MG63 (cell line): ENCODE results near the gene MRPL12. TPM values are rescaled to one million over a fixed set of nuclear protein-coding genes. Genes with fewer than 3 reads are reported as not detected.

Experiments
- DNase-seq: peaks from one replicate; pipeline ENCODE4 v3.0.0-alpha.2; 2020
- H3K27me3 ChIP-seq: fragments of 250-450 bp; sonication (Bioruptor Pico); 2 replicates; pipeline ENCODE4 v1.5.1; 2020; ENCODE audit warnings: mild to moderate bottlenecking, moderate library complexity
- H3K36me3 ChIP-seq: fragments of 250-450 bp; sonication (Bioruptor Pico); 2 replicates; pipeline ENCODE4 v1.5.1; 2020; ENCODE audit warnings: mild to moderate bottlenecking, moderate library complexity
- H3K4me3 ChIP-seq: fragments of 250-450 bp; sonication (Bioruptor Pico); 2 replicates; pipeline ENCODE4 v1.5.1; 2020; ENCODE audit warnings: mild to moderate bottlenecking, moderate library complexity
- H3K9me3 ChIP-seq: fragments of 250-450 bp; sonication (Bioruptor Pico); 2 replicates; pipeline ENCODE4 v1.5.1; 2020; ENCODE audit warnings: mild to moderate bottlenecking, moderate library complexity
- total RNA-seq: library from RNA; depleted of rRNA; stranded (reverse); fragments of >200 nt; shearing (Covaris generic); gene quantifications from 2 replicates; pipeline ENCODE4 v1.2.3, GENCODE V29; 2014; ENCODE audit warnings: low replicate concordance

Gene MRPL12
- total RNA-seq, 1 experiment from 2014 or later: 225 TPM

DNA sequence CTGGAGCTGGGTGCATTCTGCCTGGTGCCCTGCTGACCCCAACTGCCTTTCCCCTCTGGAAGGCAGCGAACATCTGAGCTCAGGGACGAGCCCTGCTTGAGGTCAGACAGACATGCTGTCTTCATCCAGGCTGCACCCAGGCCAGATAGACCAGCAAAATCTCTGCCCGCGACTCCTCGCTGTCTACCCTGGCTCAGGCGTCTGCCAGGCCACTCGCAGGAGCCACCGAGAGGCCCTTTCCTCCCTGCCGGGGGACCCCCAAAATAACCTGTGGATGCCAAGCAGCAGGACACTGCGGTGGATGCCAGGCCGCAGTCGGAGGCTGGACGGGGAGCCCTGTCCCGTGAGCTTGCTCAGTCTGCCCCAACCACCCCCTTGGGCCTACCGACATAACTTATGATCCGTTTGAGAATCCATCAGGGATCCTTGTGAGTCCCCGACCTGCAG is 5.6 kb downstream of the MRPL12 start:
- H3K36me3 ChIP-seq: peaks cover 53% of the 10 kb centered on the region
- H3K27me3 ChIP-seq: no peaks in the 10 kb centered on the region
- DNase-seq: no peak
- H3K9me3 ChIP-seq: no peaks in the 10 kb centered on the region
- H3K4me3 ChIP-seq: no peak overlapping the region

DNA sequence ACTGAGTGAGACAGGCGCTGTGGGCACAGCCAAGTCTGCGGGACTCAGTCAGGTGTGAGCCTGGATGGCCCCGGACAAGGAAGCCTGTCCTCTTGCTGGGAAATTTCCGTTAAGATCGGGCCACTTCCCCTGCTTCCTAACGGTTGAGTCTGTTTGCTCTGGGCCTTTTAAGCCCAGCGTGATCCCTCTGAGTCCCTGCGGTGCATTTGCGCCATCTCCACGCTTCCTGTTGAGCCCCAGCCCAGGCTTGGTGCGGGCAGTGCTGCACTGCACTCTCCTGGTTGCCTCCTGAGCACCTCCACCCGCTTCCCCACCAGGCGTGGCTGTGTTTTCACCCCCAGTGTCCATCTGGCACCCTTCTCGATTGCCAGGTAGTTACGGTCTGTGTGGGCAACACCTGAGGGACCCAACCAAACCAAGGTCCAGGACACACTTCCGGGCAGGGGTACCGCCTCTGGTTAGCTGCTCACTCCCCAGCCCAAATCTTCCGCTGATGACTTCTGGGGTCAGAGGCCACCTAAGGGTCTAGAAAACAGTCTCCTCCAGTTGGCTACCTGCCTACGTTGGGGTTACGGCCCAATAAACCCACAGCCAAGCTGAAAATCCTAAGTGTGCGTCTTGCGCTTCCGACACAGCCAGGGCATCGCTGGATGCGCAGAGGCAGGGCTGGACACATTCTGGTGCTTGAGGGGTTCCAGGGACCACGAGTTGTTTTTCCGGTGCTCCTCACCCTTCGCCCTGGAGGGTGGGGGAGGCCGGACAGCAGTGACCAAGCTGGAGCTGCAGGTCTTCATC is 7.5 kb downstream of the MRPL12 start:
- H3K4me3 ChIP-seq: no peak overlapping the region; the same call in 1 of the 2 replicates
- no peak for DNase-seq
- peaks cover 50% of the 10 kb centered on the region for H3K36me3 ChIP-seq

DNA sequence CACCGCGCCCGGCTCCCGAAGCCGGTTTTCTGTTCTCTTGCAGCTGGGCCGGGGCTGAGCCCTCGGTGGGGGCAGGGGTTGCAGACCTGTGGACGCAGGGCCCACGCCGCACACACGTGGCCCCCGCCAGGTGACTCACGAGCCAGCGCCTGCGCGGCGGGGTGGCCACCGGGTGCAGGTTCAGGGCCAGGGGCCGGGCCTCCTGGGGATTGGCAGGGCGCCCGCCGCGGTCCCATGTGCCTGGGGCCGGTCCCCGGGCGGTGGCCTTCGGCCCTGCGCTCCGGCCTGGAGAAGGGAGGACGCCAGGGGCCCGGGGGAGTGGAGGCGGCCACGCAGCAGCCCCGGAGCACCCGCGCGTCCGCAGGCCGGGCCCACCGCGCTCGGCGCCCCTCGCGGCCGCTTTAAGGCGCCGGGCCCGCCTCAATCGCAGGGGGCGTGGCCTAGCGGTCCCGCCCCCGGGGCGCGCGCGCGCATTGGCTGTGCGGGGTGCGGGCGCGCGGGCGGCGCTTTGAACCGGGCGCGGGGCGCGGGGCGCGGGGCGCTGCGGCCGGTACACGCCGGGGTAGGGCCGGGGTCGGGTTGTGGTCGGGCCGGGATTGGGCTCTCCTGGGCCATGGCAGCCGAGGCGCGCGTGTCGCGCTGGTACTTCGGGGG is 8.8 kb downstream of the MRPL12 start, which contains the start of gene SLC25A10:
Gene SLC25A10 (plus strand): TSS at position 471 of the 654 bp plus-strand sequence. CDS start 143 bp downstream, at position 614.
- DNase-seq: peak; percentile 91
- Histone ChIP-seq H3K4me3 (peak within 1 kb of the TSS; percentile 58), H3K9me3 (no peaks in the 10 kb centered on the region), H3K27me3 (no peaks in the 10 kb centered on the region), H3K36me3 (peaks cover 42% of the 10 kb centered on the region)

More for the DNA sequence above, 7.5 kb downstream of the MRPL12 start:
- Histone ChIP-seq H3K9me3 (no peaks in the 10 kb centered on the region), H3K27me3 (no peaks in the 10 kb centered on the region)

DNA sequence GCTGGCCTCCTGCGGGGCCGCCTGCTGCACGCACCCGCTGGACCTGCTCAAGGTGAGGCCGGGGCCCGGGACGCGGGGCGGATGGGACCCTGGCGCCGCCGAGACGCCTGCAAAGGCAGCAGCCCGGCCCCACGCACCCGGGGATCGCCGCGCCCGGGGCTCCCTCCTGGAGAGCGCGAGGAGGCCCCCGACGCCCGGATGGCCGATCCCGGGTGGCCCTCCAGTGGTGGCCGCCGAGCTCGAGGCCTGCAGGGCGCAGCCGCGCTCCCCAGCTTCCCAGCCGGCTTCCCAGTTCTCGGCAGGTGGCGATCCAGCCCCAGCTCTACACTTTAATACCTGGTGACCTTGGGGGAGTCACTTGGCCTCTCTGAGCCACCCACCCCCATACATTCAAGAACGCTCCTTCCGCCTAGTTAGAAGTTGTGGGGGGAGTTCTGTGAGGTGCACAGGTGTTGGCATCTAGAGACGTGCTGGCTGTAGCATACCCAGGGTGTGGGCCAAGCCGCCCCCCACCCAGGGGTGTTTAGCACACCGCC is 9.4 kb downstream of the MRPL12 start:
- Histone ChIP-seq H3K9me3 (no peaks in the 10 kb centered on the region), H3K36me3 (peaks cover 41% of the 10 kb centered on the region), H3K4me3 (peak overlapping the region; percentile 58), H3K27me3 (no peaks in the 10 kb centered on the region)
- peak; percentile 41 for DNase-seq

DNA sequence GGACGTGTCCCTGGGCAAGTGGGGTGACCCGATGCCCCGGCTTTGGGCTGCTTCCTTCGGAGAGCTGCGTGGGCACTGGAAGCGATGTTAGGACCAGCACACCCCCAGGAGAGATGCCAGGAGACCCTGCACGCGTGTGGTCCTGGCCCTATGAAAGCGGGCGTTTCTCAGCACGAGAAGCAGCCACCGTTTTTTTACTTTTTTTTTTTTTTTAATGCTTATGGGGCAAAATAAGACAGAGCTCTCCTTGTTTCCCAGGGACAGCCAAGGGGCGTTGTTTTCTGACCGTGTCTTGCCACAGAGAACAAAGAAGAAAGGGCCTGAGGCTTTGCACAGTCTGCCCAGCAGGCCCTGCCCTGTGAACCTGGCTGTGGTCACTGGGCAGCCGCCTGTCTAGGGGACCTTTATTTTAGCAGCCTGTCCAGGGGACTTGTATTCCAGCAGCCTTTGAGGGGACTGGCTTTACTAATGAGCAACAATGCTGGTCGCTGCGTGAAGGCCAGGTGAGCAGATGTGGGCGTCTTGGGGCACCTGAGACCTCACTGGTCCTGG is 9.9 kb downstream of the MRPL12 start:
- Histone ChIP-seq H3K4me3 (peak overlapping the region; percentile 58), H3K36me3 (peaks cover 39% of the 10 kb centered on the region)
- DNase-seq: no peak

DNA sequence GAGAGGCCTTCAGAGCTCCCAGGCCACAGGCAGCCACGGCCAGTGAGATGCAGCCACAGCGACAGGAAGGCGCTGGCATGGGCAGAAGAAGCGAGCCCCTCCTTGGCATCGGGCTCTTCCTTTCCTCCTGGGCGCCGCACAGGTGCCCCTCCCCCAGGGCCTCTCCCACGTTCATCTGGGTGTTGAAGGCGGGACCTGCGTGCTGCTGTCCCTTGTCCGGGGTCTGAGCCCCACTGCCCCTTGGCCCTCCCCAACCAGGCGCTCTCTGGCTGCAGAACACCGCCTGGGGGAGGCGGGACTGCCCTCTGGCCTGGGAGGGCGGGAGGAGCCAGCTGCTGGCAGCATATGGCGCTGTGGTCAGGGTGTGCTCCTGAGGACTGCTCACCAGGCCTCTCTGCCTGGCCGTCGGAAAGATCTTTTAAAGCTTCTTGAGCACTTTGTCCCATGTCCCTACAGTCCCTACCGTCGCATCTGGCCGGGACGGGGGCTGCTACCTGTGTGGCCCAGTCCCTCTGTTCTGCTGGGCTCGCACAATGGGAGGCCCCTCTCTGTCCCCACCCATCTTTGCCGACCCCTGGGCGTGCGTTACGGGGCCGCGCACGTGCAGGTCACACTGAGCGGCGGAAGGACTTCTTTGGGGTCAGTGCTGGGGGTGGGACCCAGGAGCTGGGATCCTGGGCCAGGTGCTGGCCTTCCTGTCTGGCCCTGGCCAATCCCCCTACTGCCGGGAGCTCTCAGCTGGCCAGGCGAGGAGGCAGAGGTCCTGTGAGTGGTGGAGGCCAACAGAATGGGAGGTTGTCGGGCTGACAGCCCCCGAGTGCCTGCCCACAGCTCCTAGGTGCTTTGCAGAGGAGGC is 10.6 kb downstream of the MRPL12 start:
- DNase-seq: peak; percentile 69
- Histone ChIP-seq H3K36me3 (peaks cover 36% of the 10 kb centered on the region), H3K4me3 (peak overlapping the region; percentile 58), H3K9me3 (no peaks in the 10 kb centered on the region), H3K27me3 (no peaks in the 10 kb centered on the region)

More for the DNA sequence above, 9.9 kb downstream of the MRPL12 start:
- Histone ChIP-seq H3K27me3 (no peaks in the 10 kb centered on the region), H3K9me3 (no peaks in the 10 kb centered on the region)

DNA sequence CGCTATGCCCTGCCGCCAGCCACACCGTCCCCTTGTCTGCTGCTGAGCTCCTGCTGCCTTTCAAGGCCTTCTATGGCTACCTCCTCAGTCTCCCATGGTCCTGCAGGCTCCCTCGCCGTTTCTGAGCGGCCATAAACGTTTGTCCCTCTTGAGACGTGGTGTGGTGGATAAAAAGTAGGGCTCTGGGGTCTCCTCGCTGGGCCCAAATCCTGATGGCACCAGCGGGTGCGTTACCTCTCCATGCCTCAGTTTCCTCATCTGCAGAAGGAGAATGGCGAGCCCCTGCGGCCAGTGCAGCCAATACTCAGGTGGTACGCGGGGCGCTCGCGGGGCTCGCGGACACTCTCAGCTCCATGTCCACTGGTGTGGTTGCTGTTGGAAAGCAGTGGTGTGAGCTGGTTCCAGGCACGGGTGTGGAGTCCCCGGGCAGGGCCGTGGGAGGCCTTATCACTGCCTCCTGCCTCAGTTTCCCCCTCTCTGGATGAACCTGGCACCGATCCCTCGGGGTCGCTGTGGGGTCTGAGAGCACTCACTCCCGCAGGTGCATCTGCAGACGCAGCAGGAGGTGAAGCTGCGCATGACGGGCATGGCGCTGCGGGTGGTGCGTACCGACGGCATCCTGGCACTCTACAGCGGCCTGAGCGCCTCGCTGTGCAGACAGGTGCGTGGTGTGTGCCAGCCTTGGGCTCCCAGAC is 11.4 kb downstream of the MRPL12 start:
- H3K36me3 ChIP-seq: peaks cover 30% of the 10 kb centered on the region
- DNase-seq: no peak
- H3K27me3 ChIP-seq: no peaks in the 10 kb centered on the region
- H3K4me3 ChIP-seq: no peak overlapping the region; the same call in 1 of the 2 replicates
- no peaks in the 10 kb centered on the region for H3K9me3 ChIP-seq

DNA sequence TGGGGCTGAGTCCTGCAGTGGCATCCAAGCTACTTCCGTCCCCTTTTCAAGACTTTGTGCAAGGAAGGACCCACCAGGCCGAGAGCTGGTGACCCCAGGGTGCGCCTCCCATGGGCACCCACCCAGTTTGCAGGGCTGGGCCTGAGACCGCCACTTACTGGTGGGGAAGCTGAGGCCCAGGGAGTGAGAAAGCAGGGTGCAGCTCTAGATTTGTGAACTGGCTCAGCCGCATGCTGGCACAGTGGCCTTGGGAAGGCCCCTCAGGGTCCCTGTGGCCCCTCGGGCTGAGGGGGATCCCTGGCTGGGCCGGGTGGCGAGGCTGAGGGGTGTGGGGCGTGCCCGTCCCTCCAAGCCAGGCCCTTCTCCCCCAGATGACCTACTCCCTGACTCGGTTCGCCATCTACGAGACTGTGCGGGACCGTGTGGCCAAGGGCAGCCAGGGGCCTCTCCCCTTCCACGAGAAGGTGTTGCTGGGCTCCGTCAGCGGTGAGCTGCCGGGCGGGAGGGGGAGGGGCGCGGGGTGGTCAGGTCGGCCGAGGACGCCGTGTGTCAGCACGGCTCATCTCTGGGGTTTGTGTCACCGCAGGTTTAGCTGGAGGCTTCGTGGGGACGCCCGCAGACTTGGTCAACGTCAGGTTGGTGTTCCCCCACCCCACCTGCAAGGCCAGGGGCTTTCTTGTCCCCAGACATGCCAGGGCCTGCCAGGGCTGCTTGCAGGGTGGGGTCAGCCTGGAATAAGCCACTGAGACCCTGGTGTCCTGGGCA is 12.1 kb downstream of the MRPL12 start:
- H3K9me3 ChIP-seq: no peaks in the 10 kb centered on the region
- DNase-seq: no peak
- peaks cover 30% of the 10 kb centered on the region for H3K36me3 ChIP-seq
- H3K4me3 ChIP-seq: no peak overlapping the region
- no peaks in the 10 kb centered on the region for H3K27me3 ChIP-seq

DNA sequence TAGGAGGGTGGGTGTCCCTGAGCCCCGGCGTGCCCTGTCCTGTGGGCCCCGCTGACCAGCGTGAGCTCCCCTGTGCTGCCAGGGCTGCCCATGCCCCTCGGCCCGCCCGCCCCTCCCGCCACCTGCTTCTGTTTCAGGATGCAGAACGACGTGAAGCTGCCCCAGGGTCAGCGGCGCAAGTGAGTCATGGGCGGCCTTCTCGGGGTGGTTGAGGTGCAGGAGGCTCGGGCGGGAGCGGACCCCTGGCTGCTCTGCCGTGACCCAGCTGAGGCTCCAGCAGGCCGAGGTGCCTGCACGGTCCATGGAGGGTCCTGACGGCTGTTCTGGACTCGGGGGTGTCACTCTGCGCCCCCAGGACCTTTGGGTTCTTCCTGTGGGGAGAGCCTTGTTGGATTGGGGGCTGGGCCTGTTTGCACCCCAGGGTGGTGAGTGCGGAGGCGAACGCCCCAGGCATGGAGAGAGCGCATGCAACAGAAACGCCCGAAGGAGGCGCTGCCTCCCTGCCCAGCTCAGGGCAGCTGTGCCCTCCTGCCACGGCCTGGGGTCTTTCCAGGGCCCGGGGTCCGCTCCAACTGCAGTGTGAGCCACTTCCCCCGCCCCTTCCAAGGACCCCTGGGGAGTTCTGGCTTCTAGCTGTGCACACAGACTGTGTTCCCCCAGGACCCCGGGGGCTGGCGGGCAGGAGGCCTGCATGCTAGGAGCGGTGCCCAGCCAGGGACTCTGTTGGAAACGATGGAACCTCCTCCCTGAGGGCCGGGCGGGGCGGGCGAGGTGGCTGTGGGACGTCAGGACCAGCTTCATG is 12.9 kb downstream of the MRPL12 start:
- Histone ChIP-seq H3K4me3 (no peak overlapping the region), H3K27me3 (no peaks in the 10 kb centered on the region), H3K36me3 (peaks cover 30% of the 10 kb centered on the region), H3K9me3 (no peaks in the 10 kb centered on the region)
- no peak for DNase-seq

DNA sequence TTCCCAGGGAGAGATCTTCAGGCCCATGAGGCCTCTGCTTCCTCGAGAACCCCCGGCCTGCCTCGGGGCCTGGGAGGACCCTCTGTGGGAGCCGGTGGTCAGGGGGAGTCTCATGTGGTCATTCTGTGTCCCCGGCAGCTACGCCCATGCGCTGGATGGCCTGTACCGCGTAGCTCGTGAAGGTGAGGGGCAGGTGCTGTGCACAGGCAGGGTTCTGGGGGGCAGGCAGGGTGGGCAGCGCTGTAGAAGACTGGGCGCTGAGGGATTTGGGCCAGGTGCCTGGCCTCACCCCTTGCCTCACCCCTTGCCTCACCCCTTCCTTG is 13.5 kb downstream of the MRPL12 start:
- Histone ChIP-seq H3K27me3 (no peaks in the 10 kb centered on the region), H3K4me3 (no peak overlapping the region), H3K36me3 (peaks cover 30% of the 10 kb centered on the region), H3K9me3 (no peaks in the 10 kb centered on the region)
- no peak for DNase-seq

DNA sequence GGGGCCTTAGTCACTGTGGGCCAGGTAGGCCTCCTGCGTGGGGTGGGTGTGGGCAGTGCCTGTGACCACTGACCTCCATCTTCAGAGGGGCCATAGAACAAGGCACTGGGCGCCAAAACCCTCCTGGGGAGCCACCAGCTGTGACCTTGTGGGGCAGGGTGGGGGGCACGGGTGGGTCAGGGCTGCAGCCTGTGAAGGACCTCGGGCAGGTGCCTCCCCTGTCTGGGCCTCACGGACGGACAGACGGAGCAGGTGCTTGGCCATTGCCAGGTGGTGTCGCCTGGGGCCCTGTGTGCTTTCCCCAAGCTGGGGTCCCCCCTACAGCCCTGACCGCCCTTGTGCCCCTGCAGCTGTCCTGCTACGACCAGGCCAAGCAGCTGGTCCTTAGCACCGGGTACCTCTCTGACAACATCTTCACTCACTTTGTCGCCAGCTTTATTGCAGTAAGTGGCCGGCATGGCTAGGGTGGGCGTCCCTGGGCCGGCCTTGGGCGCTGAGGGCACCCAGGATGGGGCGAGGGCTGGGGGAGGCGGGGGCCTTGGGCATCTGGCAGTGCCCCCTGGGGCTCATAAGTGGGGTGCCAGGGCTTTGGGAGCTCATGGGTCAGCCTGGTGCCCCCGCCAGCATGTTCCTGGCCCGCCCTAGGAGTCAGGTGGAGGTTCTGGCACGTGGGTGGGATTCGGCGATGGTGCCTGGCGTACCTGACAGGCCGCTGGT is 14.0 kb downstream of the MRPL12 start:
- peaks cover 30% of the 10 kb centered on the region for H3K36me3 ChIP-seq
- no peaks in the 10 kb centered on the region for H3K27me3 ChIP-seq
- no peak overlapping the region for H3K4me3 ChIP-seq
- DNase-seq: no peak
- H3K9me3 ChIP-seq: no peaks in the 10 kb centered on the region

DNA sequence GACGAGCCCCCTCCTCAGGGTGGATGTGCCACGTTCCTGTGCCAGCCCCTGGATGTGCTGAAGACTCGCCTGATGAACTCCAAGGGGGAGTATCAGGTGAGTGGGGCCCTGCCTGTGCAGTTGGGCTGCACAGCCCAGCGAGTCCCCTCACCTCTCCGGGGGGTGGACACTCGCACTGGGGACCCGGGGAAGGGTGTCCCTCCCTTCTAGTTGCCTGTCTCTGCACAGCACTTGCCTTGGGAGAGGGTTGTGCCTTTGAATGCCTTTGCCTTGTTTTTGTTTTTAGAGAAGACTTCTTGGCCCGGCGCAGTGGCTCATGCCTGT is 14.6 kb downstream of the MRPL12 start:
- H3K4me3 ChIP-seq: no peak overlapping the region
- DNase-seq: no peak
- H3K9me3 ChIP-seq: no peaks in the 10 kb centered on the region
- H3K36me3 ChIP-seq: peaks cover 30% of the 10 kb centered on the region
- no peaks in the 10 kb centered on the region for H3K27me3 ChIP-seq

DNA sequence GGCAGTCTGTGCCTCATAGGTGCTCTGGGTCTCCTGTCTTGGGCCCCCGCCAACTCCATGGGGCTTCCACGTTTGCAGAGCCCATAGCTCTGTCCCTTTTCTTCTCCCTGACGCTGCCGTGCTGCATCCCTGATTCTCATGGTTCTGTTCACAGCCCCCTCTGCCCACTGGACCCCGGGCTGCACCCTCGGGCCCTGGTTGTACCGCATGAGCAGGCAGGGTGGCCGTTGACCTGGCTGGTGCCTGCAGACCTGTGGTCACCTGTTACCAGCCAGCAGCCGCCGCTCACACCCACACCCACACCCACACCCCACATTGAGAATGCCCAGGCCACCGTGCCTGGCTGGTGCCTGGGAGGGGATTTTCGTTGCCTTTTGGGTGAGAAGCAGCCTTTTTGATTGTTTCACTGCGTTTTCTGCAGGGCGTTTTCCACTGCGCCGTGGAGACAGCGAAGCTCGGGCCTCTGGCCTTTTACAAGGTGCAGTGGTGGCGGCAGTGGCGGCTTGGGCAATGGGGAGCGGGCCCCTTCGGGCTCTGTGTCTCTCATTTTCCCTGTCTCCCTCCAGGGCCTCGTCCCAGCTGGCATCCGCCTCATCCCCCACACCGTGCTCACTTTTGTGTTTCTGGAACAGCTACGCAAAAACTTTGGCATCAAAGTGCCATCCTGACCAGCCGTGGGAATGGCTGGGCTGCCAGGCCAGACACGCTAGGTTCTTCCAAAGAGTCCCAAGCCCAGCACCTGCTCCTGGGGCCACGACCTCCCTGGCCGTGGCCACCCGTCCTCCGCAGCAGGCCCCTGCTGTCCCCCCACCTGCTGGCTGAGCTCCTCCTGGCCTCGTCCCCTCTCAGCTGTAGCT is 16.5 kb downstream of the MRPL12 start:
- Histone ChIP-seq H3K4me3 (no peak overlapping the region), H3K9me3 (no peaks in the 10 kb centered on the region), H3K27me3 (no peaks in the 10 kb centered on the region), H3K36me3 (peaks cover 23% of the 10 kb centered on the region)
- no peak for DNase-seq
